Measurements from ENCODE around the gene MUSTN1.

The MUSTN1 gene

DNA sequence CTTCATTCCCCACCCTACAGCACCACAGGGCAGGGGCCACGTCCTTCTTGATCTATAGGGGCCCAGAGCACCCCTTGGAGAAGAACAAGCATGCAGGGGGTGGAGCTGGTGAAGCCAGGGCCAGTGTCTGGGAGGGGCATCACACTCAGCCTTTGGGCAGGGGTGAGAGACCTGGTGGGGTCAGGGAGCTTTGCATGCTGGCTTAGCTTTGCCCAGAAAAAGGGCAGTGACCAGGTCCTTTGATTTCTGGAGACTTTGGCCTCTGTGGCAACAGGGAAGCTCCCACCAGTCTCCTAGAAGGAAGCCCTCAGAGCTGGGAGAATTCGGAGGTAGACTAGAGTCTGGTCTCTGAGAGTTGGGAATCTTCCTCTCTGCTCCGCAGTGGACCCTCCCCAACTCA, 5.3 kb downstream of the MUSTN1 start:
- TF ChIP-seq, protein P1, sequence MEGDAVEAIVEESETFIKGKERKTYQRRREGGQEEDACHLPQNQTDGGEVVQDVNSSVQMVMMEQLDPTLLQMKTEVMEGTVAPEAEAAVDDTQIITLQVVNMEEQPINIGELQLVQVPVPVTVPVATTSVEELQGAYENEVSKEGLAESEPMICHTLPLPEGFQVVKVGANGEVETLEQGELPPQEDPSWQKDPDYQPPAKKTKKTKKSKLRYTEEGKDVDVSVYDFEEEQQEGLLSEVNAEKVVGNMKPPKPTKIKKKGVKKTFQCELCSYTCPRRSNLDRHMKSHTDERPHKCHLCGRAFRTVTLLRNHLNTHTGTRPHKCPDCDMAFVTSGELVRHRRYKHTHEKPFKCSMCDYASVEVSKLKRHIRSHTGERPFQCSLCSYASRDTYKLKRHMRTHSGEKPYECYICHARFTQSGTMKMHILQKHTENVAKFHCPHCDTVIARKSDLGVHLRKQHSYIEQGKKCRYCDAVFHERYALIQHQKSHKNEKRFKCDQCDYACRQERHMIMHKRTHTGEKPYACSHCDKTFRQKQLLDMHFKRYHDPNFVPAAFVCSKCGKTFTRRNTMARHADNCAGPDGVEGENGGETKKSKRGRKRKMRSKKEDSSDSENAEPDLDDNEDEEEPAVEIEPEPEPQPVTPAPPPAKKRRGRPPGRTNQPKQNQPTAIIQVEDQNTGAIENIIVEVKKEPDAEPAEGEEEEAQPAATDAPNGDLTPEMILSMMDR (IDR thresholded peaks at IDR 0.05), result no peak
- TF ChIP-seq ZFX (IDR thresholded peaks at IDR 0.05; ENCODE audit: borderline replicate concordance), result no peak
- H3K27ac ChIP-seq, result no peak overlapping the region

DNA sequence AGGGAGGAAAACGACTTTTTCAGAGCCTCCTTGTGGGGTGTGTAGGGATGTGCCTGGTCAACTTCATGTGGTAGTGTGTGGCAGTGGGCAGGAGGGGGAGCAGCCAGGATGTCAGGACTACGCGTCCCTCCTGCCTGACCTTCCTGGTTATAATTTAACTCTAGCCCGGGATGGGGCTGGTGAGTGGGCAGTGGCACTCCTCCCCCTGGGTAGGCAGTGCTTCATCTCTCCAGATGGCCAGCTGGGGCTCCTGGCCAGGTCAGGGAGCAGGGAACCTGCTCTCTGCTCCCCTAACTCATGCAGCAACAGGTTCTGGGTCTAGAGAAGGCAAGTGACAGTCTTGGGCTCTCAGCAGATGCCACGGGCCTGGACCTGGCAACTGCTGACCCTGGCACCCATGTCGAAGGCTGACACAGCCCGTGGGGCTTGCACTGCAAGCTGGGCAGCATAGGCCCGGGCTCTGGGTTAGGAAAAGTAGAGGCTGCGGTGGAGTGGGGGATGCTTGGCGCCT, 6.9 kb downstream of the MUSTN1 start:
- TF ChIP-seq ZFX (IDR thresholded peaks at IDR 0.05; ENCODE audit: borderline replicate concordance), result no peak
- TF ChIP-seq, protein P1 (IDR thresholded peaks at IDR 0.05), result no peak; the same call in 1 of the 2 replicates
- H3K27ac ChIP-seq, result no peak overlapping the region

DNA sequence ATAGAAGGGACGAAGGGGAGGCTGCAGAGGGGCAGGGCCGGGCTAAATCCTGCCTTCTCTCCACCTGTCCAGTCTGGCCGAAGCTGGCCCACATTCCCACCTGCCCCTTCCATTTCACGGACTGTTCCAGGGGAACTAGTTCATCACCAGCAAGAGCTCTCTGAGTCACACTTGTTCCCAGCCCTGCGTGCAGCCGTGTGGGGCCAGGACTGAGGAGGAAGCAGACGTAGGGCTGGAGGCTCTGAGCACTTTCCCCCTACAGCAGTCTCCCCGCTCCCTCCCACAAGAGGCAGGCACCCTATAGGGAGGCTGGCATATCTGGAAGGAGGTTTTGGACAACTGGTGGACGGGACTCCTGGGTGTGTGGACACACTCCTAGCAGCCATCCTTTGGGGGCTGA, 7.4 kb downstream of the MUSTN1 start:
- H3K27ac ChIP-seq, result no peak overlapping the region
- no peak for TF ChIP-seq ZFX (IDR thresholded peaks at IDR 0.05; ENCODE audit: borderline replicate concordance)
- TF ChIP-seq, protein P1 (IDR thresholded peaks at IDR 0.05), result no peak

DNA sequence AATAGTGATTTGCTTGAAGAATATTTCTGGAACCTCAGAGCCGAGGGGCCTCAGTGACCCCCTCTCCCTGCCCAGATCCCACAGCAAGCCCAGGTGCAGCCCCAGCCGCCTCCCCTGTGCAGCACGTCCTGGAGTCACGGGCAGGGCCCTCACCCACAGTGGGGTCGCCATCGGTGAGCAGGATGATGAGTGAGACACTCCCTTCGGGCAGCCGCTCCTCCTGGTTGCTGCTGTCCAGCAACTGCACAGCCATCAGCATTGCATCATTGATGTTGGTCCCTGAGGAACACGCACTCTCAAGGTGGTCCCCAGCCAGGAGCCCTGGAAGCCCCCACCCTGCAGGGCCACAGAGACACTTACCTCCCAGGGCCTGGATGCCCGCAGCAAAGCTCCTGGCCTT, 10.8 kb downstream of the MUSTN1 start:
- no peak overlapping the region for H3K27ac ChIP-seq
- TF ChIP-seq, protein P1 (IDR thresholded peaks at IDR 0.05), result no peak

DNA sequence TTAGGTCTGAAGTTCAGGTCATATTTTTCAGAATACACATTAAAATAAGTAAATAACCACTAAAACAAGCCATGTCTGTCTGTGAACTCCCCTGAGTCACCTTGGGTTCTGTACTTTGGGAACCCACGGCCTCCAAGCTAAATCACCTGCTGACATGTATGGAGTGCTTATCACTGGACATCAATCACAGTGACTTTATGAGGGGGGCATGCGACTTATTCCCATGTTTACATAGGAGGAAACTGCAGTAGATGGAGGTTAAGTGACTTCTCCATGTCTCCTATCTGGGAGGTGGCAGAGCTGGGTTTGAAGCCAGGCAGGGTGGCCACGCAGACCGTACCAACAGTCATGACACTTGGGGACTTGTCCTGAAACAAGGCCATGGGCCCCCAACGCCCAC, 12.5 kb downstream of the MUSTN1 start:
- H3K27ac ChIP-seq, result no peak overlapping the region
- TF ChIP-seq ZFX (IDR thresholded peaks at IDR 0.05; ENCODE audit: borderline replicate concordance), result no peak
- TF ChIP-seq, protein P1 (IDR thresholded peaks at IDR 0.05), result no peak

DNA sequence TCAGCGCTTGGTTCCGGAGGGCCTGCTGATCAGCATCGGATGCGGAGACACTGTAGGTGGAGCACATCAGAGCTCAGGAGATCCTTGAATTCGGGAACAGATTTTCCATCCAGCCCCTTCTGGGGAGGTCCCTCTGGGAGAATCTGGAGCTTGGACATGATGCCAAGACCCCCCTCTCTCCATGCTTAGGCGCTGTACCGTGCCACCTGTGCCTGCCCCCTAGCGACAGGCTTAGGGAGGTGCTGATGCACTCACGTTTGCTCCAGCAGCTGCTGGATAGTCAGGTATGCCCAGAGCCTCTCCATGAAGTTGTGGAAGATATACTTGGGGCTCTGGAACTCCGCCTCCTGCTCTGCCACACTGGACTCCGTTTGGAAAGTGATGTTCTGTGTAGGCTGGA, 14.1 kb downstream of the MUSTN1 start:
- TF ChIP-seq, protein P1 (IDR thresholded peaks at IDR 0.05), result peak; percentile 88
- TF ChIP-seq ZFX (IDR thresholded peaks at IDR 0.05; ENCODE audit: borderline replicate concordance), result no peak

DNA sequence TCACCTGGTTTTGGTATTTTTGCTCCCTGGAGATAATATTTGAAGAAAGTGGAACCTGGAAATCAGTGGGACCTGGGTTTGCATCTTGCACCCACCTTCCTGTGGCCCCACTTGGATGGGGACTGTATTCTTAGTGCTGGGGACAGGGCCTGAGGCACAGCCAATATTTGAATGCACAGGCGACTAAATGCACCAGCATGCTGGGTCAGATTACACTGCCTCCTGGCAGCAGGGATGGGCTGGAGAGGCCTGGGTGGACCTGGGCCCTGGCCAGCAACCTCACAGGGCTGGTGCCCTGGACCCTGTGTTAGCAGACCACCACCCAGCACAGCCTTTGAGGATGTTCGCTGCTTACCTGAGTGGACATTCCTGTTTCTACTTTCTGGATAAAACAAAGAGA, 14.9 kb downstream of the MUSTN1 start:
- TF ChIP-seq ZFX (IDR thresholded peaks at IDR 0.05; ENCODE audit: borderline replicate concordance), result no peak
- TF ChIP-seq, protein P1 (IDR thresholded peaks at IDR 0.05), result no peak
- no peak overlapping the region for H3K27ac ChIP-seq

More for the DNA sequence above, 14.1 kb downstream of the MUSTN1 start:
- H3K27ac ChIP-seq, result no peak overlapping the region
